HuH-7.5 (cell line): Measurements from ENCODE around the gene NETO1.

ENCODE experiments used
- DNase-seq: peaks from one replicate; pipeline ENCODE4 v3.0.0; 2011; ENCODE audit warnings: low spot score

The NETO1 gene, protein sequence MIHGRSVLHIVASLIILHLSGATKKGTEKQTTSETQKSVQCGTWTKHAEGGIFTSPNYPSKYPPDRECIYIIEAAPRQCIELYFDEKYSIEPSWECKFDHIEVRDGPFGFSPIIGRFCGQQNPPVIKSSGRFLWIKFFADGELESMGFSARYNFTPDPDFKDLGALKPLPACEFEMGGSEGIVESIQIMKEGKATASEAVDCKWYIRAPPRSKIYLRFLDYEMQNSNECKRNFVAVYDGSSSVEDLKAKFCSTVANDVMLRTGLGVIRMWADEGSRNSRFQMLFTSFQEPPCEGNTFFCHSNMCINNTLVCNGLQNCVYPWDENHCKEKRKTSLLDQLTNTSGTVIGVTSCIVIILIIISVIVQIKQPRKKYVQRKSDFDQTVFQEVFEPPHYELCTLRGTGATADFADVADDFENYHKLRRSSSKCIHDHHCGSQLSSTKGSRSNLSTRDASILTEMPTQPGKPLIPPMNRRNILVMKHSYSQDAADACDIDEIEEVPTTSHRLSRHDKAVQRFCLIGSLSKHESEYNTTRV

DNA sequence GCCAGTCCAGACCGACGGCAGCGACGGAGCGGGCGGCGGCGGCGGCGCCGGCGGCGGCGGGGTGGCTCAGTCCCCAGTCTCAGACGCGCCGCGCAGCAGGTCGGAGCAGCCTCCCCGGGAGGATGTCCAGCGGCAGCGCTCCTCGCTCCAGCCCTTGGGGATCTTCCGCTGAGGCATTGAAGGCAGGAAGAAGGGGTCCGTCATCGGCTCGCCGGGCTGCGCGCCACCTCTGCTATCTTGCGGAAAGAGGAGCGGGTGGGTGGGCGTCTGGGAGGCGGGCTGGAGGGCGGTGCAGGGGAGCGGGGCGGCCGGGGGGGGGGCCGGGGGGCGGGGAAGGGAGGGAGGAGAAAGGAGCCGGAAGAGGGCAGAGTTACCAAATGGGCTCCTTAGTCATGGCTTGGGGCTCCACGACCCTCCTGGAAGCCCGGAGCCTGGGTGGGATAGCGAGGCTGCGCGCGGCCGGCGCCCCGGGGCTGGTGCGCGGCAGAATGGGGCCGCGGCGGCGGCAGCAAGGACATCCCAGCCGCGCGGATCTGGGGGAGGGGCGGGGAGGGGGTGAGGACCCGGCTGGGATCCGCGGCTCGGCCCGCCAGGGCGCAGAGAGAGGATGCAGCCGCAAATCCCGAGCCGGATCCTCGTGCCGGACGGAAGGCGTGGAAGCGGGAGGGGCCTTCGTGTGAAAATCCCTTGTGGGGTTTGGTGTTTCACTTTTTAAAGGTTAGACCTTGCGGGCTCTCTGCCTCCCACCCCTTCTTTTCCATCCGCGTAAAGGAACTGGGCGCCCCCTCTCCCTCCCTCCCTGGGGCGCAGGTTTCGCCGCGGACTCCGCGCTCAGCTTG lies at the start of gene NETO1:
NETO1 (minus strand) TSS at position 242 of the 839 bp plus-strand sequence. CDS start 696 bp downstream, outside the sequence.
- no peak for DNase-seq

DNA sequence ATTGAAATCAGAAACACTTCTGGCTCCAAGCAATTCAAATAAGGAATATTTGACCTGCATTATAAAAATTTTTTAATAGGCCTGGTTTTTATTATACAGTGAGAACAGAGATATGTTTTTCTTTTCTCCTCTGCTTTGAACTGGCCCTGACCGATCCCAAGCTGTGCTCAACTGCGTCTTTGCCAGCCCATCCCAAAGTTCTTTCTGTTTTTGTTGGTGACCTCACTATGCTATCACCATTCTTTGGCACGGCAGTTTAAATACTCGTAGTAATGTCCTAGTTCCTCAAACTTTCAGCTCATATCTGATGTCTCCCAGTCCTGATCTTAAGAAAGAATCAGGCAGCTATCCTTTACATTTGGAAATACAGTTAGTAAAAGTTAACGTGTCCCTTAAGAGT lies 42.3 kb upstream of the NETO1 start:
- DNase-seq = no peak

DNA sequence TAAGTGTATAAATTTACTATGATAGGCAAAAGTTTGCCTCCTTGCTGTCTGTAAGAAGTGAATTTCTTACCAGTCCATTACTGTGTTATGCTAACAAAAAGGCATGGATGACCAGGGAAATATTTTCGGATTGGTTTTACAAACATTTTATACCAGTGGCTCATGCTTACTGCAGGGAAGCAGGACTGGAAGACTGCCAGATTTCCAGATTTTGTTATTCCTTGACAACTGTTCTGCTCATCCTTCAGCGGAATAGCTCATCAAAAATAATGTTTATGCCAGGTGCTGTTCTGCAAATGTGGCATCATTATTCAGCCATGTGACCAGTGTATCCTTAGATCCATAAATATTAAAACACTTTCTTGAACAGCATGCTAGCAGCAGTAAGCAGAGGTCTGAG lies 40.4 kb upstream of the NETO1 start:
- no peak for DNase-seq

DNA sequence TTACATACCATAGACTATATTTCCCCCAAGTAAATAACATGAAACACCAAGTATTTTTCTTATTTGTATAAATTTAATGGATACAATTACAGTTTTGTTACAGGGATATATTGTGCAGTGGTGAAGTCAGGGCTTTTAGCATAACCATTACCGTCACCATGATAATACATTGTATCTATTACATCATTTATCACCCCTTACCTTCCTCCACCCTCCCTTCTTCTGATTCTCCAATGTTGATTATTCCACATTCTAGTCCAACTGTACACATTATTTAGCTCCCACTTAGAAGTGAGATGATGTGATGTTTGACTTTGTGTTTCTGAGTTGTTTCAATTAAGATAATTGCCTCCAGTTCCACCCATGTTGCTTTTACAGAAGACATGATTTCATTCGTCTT lies 35.2 kb upstream of the NETO1 start:
- no peak for DNase-seq

DNA sequence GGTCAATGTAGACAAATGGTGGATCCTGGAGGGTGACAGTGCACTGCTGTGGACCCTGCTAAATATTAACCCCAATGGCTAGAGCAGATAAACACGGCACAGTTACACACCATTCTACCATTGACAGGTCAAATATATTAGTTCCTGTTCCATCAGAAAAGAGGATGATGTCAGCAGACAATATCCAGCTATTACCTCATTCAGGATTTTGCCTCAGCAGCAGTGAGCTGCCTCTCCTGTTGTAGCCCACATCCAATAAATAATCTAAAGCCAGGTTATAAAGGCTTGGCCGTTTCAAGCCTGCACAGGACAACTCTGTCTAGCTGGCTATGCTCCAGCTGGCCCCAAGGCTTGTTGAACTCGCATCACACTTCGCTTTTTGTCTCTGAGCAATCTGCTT lies 31.6 kb upstream of the NETO1 start:
- DNase-seq = no peak

DNA sequence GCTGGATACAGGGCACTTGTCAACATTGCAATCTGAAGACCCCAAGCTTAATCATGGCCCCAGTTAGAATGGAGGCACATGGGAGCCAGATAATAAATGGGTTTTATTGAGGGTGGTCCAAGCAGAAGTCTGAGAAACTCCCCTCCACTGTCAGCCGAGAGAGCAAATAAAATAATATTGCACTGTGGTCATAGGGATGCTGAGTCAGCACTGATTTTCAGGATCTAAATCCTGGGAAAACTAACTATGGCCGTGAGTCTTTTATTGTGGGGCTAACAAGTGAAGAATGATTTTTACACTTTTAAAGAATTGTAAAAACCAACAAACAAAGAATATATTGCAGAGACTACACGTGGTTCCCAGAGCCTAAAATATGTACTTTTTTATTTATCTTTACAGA lies 31.1 kb upstream of the NETO1 start:
- DNase-seq = no peak

DNA sequence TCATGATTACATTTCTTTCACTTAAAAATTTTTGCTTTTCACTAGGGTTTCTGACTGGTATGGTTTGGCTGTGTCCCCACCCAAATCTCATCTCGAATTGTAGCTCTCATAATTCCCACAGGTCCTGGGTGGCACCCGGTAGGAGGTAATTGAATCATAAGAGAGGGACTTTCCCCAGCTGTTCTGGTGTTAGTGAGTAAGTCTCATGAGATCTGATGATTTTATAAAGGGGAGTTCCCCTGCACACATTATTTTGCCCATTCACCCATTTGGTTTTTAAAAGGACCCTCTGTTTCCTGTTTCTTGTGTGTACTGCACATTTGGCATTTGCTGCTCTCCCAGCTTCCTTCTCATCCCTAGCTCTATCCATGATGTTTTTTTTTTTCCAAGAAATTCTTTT lies 27.8 kb upstream of the NETO1 start:
- no peak for DNase-seq

DNA sequence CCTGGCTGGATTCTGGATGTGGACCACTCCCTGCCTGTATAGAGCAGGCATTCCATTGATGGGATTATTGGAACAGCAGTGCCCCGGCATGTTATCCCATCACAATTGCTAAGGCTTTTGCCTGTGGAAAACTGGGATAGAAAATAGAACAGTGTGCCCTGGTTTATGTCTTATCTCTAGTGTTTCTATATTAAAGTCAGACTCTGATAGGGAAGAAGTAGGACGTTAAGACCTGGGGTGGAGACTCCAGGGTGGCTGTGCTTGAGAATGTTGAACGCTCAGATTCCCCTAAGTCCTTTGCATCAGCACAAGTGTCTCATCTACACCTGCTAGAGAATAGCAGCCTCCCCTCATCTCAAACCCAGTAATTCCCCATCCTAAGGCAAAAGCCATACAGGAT lies 10.8 kb upstream of the NETO1 start:
- DNase-seq = no peak

DNA sequence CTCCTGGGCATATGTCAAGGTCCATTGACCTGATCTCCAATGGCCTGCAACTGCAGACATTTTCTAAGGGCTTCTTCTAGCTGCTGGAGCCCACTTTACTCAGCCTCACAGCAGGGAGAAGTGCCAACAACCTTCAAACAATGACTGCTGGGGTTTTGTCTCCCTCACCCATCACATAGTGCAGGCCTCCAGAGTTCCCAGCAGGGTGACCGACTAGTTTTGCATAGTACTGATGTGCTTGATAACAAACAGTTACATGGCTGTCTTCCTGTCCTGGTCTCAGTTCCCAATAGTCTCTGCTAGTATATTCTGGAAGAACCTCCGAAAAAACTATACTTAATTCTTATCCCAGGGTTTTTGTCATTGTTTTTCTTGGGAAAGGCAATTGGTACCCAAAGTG lies 10.4 kb upstream of the NETO1 start:
- no peak for DNase-seq

DNA sequence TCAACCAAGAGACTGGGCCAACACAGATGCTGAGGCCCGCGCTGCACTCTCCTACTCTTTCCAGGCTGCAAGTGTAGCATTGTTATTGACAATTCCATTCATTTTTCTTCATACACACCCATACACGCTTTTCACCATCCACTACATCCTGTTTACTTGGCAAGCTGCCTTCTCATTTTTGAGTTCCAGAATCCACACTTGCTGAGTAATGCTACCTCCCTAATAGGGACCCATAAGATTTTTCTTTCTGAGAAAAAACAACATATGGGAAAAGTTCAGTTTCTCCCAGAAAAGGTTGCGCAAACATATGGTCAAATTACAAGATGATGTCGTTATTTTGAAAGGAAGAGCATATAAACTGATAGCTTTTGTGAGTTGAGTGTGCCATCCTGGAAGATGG lies 3.3 kb upstream of the NETO1 start:
- DNase-seq = no peak

DNA sequence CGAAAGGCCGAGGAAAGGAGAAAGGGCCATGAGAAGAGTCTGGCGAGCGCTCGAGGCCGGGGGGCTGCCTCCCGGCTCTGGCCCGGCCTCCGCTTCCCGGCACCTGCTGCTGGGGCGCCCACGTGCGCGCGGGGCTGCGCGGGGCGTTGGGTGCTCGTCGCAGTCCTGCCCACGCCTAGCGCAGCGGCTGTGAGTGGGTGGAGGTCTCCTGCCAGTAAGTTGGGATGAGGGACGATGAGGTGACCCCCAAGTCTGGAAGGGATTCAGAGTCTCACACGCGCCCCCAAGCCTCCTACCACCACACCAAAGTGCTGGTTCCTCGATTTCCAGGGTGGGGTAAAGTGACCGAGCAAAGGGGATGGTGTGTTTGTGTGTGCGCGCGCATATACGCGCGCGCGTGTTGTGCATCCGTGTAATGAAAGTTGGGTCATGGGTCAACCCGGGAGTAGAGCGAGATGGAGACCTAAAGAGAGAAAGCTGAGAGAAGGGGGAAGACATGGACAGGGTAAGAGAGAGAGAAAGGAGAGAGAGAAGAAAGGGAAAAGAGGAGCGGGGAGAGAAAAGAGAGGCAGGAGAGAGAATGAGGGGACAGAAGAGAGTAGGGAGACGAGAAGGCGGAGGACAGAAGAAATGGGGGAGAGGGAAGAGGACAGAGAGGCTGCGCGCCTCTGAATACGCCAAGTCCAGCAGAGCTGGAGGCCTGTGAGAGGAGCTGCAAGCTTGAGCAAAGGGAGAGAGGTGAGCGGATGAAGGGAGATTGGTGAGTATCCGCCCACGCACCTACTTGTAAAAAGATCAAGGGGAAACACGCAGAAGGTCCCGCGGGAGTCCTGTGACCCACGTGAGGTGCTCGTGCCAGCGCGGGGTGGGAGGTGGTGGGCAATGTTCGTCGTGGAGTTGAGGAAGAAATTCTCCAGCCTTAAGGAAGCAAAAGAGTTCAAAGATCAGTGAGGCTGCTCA lies 1.7 kb upstream of the NETO1 start:
- DNase-seq = no peak

DNA sequence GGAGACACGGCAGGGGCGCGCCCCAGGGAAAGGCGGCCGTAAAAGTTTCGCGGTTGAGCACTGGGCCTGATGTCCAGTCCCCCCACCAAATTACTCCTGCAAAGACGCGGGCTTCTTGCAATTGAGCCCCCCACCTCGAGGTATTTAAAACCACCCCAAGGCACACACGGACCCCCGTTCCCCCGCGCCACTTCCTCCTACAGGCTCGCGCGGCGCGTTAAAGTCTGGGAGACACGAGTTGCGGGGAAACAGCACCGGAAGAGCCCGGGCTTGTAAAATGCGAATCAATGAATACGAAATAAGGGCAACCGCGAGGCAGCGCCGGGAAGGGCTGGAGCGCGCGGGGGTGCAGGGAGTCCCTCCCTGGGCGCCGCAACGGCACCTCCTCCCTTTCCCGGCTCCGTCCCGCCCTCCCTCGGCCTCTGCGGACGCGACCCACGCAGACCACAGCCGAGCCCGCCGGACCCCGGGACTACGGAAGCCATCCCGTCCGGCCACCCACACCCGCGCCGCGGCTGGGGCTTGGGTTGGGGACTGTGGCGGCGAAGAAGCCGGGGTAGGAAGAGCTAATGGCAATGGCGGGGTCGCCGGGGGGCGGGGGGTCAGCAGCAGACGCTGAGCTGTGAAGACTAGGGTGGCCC lies 918 bp upstream of the NETO1 start:
- no peak for DNase-seq

DNA sequence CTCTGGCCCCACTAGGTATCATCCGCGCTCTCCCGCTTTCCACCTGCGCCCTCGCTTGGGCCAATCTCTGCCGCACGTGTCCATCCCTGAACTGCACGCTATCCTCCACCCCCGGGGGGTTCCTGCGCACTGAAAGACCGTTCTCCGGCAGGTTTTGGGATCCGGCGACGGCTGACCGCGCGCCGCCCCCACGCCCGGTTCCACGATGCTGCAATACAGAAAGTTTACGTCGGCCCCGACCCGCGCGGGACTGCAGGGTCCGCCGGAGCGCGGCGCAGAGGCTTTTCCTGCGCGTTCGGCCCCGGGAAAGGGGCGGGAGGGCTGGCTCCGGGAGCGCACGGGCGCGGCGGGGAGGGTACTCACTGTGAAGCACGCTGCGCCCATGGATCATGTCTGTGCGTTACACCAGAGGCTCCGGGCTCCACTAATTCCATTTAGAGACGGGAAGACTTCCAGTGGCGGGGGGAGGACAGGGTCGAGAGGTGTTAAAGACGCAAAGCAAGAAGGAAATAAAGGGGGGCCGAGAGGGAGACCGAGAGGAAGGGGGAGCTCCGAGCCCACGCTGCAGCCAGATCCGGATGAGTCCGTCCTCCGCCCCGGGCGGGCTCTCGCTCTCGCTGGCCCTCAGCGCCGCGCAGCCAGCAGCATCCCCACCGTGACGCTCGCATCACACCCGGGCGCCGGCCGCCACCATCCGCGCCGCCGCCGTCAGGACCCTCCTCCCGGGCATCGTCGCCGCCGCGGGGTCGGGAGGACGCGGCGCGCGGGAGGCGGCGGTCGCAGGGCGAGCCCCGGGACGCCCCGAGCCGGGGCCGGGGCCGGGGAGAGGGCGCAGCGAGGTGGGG lies 664 bp downstream of the NETO1 start:
- DNase-seq = no peak

DNA sequence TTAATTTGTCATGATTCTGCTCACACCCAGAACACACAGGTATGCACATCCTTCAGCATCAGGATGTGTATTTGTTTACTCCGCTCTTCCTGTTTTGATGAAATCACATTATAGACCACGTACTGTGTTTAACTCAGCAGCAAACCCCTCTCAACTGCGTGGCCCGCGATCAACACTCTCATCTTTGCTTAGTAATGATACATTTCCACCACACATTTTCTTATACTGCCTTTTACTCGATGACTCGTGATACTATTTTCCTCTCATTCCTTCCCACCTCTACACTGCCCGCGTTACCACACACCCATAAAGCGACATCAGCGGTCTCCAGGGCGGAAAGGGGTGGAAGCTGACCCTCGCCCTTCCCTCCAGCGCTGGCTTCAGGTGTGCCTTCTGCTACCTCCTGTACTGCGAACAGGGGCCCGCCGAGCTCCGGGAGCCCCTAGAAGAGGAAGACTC lies 1.3 kb downstream of the NETO1 start:
- no peak for DNase-seq

DNA sequence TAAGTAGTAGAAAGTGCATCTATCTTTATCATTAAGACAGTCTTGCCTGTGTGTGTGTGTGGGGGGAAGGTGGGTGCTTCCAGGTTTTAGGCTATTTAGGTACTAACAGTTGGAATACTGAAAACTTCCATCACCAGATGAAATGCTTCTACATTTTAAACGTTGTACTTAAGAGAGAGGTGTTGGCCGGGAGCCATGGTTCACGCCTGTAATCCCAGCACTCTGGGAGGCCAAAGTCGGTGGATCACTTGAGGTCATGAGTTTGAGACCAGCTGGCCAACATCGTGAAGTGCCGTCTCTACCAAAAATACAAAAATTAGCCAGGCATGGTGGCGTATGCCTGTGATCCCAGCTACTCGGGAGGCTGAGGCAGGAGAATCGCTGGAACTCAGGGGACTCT lies 4.0 kb downstream of the NETO1 start:
- no peak for DNase-seq

DNA sequence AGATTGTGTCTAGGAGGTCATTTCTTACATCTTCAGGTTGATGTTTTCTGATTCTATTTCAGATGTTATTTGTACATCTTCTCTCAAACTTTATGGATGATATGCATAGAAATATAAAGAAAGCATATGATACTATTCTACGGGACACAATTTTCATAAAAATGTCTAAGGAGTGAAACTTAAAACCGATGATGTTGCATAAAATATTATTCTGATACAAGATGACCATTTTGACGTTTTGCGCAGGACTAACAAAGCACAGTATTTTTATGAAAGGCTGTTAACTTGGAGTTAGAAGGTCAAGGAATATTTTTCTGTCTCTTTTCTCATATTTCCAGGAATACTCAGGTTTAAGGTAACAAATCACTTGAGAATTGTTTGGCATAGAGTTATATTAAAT lies 8.7 kb downstream of the NETO1 start:
- no peak for DNase-seq

DNA sequence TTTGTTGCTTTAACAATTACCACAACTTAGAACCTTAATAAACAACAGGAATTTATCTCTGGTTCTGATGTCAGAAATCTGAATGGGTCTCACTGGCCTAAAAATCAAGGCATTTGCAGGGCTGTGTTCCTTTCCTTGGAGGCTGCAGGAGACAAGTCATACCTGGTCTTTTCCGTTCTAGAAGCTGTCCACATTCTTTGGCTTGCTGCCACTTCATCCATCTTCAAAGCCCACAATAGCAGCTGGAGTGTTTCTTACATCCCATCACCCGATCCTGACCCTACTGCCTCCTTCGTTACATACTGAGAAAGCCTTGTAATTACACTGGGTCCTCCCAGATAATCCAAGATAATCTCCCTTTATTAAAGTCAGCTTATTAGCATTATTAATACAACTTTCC lies 18.1 kb downstream of the NETO1 start:
- no peak for DNase-seq

DNA sequence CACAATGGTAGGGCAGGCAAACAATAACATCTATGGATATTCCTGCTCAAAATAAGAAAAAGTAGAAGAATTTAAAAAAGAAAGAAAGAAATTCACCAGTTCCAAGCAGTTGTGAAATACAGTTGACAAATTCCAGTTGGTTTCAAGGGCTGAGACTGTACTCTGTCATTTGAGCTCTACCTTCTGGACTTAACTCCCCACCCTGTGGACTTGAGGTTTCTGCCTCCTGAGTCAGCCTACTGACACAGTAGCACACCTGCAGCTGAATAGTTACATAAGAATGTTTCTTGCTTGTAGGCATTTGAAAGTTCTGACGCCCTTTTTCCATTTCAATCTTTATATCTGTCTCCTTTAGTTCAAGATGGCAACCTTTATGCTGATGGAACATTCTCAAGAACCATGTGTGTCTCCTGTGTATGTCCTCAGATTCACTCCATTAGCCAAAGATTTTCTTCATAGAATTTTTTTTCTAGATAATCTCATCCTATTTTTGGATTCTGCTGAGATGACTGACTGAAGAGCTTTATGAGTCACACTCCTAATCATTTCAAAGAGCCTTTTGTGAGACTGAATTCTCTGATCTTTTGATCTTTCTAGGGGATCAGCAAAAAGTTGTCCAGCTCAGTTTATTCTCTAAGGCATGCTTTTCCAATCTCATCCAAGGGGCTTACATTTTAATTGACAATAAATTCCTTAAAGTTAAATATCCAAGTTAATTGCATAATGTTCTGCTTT lies 19.1 kb downstream of the NETO1 start:
- DNase-seq = no peak

DNA sequence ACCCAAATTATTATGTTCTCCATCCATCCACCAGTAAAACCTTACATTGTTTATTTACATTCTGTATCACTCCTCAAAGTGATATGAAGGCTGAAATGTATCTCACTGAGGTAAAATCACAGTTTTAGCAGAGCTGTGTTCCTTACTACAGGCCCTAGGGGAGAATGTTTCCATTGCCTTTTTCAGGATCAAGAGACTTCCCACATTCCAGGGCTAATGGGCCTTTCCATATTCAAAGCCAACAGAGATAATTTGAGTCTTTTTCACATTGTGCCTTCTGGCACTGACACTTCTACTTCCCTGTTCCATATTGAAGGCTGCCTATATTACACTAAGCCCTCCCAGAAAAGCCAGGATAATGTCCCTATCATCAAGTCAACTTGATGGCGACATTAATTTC lies 20.0 kb downstream of the NETO1 start:
- DNase-seq = no peak
